ENCODE results near the gene IFRD1.

- TF ChIP-seq EP300 (IDR thresholded peaks at IDR 0.05) (no peak), POLR2A (IDR thresholded peaks at IDR 0.05) (no peak)
- TF ChIP-seq, protein P1, sequence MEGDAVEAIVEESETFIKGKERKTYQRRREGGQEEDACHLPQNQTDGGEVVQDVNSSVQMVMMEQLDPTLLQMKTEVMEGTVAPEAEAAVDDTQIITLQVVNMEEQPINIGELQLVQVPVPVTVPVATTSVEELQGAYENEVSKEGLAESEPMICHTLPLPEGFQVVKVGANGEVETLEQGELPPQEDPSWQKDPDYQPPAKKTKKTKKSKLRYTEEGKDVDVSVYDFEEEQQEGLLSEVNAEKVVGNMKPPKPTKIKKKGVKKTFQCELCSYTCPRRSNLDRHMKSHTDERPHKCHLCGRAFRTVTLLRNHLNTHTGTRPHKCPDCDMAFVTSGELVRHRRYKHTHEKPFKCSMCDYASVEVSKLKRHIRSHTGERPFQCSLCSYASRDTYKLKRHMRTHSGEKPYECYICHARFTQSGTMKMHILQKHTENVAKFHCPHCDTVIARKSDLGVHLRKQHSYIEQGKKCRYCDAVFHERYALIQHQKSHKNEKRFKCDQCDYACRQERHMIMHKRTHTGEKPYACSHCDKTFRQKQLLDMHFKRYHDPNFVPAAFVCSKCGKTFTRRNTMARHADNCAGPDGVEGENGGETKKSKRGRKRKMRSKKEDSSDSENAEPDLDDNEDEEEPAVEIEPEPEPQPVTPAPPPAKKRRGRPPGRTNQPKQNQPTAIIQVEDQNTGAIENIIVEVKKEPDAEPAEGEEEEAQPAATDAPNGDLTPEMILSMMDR (IDR thresholded peaks at IDR 0.05) = no peak
Measured at GRCh38 chr7:112437072-112437471, 13.2 kb upstream of the IFRD1 start.
